DND-41 (cell line): ENCODE results near the gene TALDO1.

ENCODE experiments used
- ATAC-seq: fragments of 200-7000 bp; cut with Tn5 transposase; 3 replicates; pipeline ENCODE4 v1.9.1; 2021; ENCODE audit warnings: low read depth; ENCODE audit not compliant: insufficient read depth
- DNase-seq: peaks from one replicate; pipeline ENCODE4 v3.0.0-alpha.2; 2020
- H2AFZ ChIP-seq: 2 replicates; pipeline ENCODE4 v1.6.0; 2012; ENCODE audit warnings: low read depth, low read length
- H3K27ac ChIP-seq: 2 replicates; pipeline ENCODE4 v1.5.1; 2012; ENCODE audit warnings: low read length, inconsistent platforms
- H3K27me3 ChIP-seq: fragments of 200-600 bp; sonication (generic); 2 replicates; pipeline ENCODE4 v1.6.0; 2012; ENCODE audit warnings: low read length, mild to moderate bottlenecking, inconsistent platforms; ENCODE audit not compliant: insufficient read depth, poor library complexity
- H3K36me3 ChIP-seq: 2 replicates; pipeline ENCODE4 v1.5.1; 2012; ENCODE audit warnings: low read length, inconsistent platforms; ENCODE audit not compliant: insufficient read depth
- H3K4me1 ChIP-seq: 2 replicates; pipeline ENCODE4 v1.5.1; 2012; ENCODE audit warnings: mild to moderate bottlenecking, low read length; ENCODE audit not compliant: insufficient read depth
- H3K4me2 ChIP-seq: 2 replicates; pipeline ENCODE4 v1.6.0; 2012; ENCODE audit warnings: mild to moderate bottlenecking, moderate library complexity, low read length, inconsistent platforms; ENCODE audit not compliant: insufficient read depth
- H3K4me3 ChIP-seq, 2 experiments: fragments of 200-600 bp in 1 of 2; shearing (Covaris generic) in 1 of 2; 2 replicates each; pipeline ENCODE4 v1.5.1; 2012 to 2016; ENCODE audit warnings: inconsistent platforms in 2 of 2, low read length in 2 of 2, mild to moderate bottlenecking in 2 of 2, low read depth in 1 of 2, moderate library complexity in 1 of 2
- H3K79me2 ChIP-seq: 2 replicates; pipeline ENCODE4 v1.6.0; 2012; ENCODE audit warnings: low read length, inconsistent platforms; ENCODE audit not compliant: insufficient read depth
- H3K9ac ChIP-seq: 2 replicates; pipeline ENCODE4 v1.6.0; 2012; ENCODE audit warnings: low read depth, mild to moderate bottlenecking, inconsistent platforms, low read length, moderate library complexity
- H3K9me3 ChIP-seq: 2 replicates; pipeline ENCODE4 v1.5.1; 2012; ENCODE audit warnings: low read length, moderate library complexity, mild to moderate bottlenecking, inconsistent platforms; ENCODE audit not compliant: insufficient read depth, severe bottlenecking
- H4K20me1 ChIP-seq: 2 replicates; pipeline ENCODE4 v1.6.0; 2012; ENCODE audit warnings: low read length; ENCODE audit not compliant: insufficient read depth
- CTCF ChIP-seq: IDR thresholded peaks from 2 replicates; pipeline ENCODE4 v1.5.1; 2012; ENCODE audit warnings: borderline replicate concordance, low read length, moderate library complexity, mild to moderate bottlenecking; ENCODE audit not compliant: poor library complexity, severe bottlenecking; ENCODE audit errors: extremely low read depth
- EZH2 ChIP-seq: IDR thresholded peaks from 3 replicates; pipeline ENCODE4 v1.6.1; 2012; ENCODE audit warnings: borderline replicate concordance, low read depth, mild to moderate bottlenecking, moderate library complexity, low read length, inconsistent platforms; ENCODE audit not compliant: severe bottlenecking

The TALDO1 gene

GRCh38 chr11:799641-800316 lies 52.5 kb downstream of the TALDO1 start:
- peaks cover 53% of the 10 kb centered on the region for H3K36me3 ChIP-seq

GRCh38 chr11:800473-800872 lies 53.2 kb downstream of the TALDO1 start:
- H3K27ac ChIP-seq = no peak overlapping the region
- H4K20me1 ChIP-seq = peaks cover 61% of the 10 kb centered on the region
- ATAC-seq (no peak), DNase-seq (no peak)
- no peak overlapping the region for H3K9ac ChIP-seq
- no peaks in the 10 kb centered on the region for H3K27me3 ChIP-seq
- no peak overlapping the region for H3K4me3 ChIP-seq
- H3K4me1 ChIP-seq = peaks cover 66% of the 10 kb centered on the region
- no peak overlapping the region for H3K4me2 ChIP-seq
- H3K36me3 ChIP-seq = peaks cover 53% of the 10 kb centered on the region
- H2AFZ ChIP-seq = no peak overlapping the region
- TF ChIP-seq CTCF (no peak), EZH2 (no peak)
- H3K9me3 ChIP-seq = no peaks in the 10 kb centered on the region
- peaks cover 51% of the 10 kb centered on the region for H3K79me2 ChIP-seq

More at GRCh38 chr11:799641-800316, 52.5 kb downstream of the TALDO1 start:
- Histone ChIP-seq H3K4me3 (no peak overlapping the region), H3K4me1 (peaks cover 71% of the 10 kb centered on the region), H3K9ac (no peak overlapping the region), H4K20me1 (peaks cover 66% of the 10 kb centered on the region), H3K27ac (no peak overlapping the region), H3K4me2 (no peak overlapping the region), H2AFZ (no peak overlapping the region), H3K9me3 (no peaks in the 10 kb centered on the region), H3K79me2 (peaks cover 54% of the 10 kb centered on the region), H3K27me3 (no peaks in the 10 kb centered on the region)
- ATAC-seq (no peak), DNase-seq (no peak)
- no peak for TF ChIP-seq EZH2
- no peak for TF ChIP-seq CTCF

GRCh38 chr11:801097-801780 lies 54.0 kb downstream of the TALDO1 start:
- H3K27me3 ChIP-seq = no peaks in the 10 kb centered on the region
- peaks cover 56% of the 10 kb centered on the region for H4K20me1 ChIP-seq
- no peak overlapping the region for H3K27ac ChIP-seq
- TF ChIP-seq CTCF (no peak), EZH2 (no peak)
- no peak overlapping the region for H3K9ac ChIP-seq
- peaks cover 53% of the 10 kb centered on the region for H3K36me3 ChIP-seq
- peaks cover 44% of the 10 kb centered on the region for H3K79me2 ChIP-seq
- H3K9me3 ChIP-seq = no peaks in the 10 kb centered on the region
- no peak overlapping the region for H3K4me2 ChIP-seq
- H3K4me3 ChIP-seq = no peak overlapping the region
- ATAC-seq (no peak), DNase-seq (no peak)
- H2AFZ ChIP-seq = no peak overlapping the region
- peaks cover 65% of the 10 kb centered on the region for H3K4me1 ChIP-seq
